GM21381 (cell line): ENCODE data around the gene EIF2B2.

ENCODE experiments used
- ATAC-seq: cut with Tn5 transposase; IDR thresholded peaks from one replicate; pipeline ENCODE4 v1.9.1; 2021; ENCODE audit warnings: mild to moderate bottlenecking, moderate library complexity; ENCODE audit not compliant: unreplicated experiment

Gene EIF2B2

DNA sequence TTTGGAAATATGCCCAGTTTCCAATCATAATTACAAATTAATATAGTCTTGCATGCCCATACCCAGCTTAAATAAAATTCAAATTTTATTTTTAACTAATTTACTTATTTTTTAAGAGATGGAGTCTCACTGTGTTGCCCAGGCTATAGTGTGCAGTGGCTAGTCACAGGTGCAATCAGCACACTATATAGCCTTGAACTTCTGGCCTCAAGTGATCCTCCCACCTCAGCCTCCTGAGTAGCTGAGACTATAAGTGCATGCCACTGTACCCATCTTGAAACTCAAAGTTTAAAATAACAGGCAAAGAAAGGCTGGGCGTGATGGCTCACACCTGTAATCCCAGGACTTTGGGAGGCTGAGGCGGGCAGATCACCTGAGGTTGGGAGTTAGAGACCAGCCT lies 38.2 kb downstream of the EIF2B2 start:
- ATAC-seq: no peak

DNA sequence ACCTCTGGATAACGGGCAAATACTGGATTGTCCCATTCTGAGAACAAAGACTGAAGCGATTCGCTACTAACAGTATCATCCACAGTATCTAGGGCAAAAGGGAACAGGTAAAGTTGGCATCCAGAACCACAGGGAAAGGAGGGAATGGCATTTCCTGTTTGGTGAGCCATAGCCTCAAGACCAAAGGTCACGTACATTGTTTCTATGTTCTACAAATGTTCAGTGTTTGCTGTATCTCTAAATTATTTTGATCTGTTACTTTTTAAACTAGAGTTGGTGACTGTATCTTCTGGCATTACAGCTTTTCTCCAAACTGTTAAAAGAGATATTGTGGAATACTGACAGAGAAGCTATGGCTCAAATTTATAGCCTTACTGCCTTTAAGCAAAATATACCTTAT lies 38.9 kb downstream of the EIF2B2 start:
- ATAC-seq: no peak

DNA sequence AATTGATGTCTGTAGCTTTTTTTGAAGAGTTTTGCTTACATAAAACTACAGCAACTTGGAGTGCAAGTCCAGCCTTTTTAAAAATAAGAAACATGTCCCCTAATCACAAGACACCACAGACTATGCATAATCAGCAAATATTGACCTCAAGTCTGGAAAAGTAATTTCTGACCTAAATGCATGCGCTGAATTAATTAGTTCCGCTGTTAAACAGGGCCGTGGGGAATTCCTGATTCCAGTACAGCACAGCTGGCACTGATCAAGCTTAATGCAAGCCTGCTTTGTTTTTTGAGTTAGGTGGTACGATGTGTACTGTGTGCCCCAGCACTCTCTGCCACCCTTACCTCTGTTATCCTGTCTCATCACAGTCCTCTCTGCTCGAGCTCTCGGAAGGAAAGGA lies 39.3 kb downstream of the EIF2B2 start:
- no peak for ATAC-seq

DNA sequence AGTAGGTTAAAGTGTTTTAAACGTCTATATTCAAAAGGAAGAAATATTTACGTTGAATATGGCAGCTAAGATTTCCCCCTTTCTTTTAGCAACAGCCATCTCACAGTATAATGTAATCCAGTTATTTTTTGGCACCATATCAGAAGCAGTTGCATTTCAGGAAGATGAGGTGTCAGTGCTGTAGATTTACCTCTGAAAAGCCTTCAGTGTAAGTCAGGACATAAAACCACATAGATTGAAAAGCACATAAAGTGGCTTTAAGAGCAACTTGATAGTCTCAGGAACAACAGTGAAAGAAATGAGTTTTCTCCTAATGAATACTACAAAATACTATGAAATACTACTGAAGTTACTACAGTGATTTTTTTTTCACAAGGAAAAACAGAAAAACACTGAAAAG lies 41.6 kb downstream of the EIF2B2 start:
- no peak for ATAC-seq

DNA sequence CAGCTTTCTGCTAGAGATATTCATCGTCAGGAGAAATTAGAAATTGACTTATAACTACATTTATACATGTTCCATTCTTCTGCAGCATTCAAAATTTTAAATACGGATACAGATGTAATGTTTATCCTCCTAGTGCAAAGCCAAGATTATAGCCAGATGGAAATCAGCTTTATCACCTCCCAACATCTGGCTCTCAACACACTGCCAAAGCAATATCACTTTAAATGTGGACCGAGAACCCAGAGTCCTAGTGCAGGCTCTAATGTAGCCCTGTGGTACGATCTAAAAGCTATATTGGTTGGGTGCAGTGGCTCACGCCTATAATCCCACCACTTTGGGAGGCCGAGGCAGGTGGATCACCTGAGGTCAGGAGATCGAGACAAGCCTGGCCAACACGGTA lies 42.0 kb downstream of the EIF2B2 start:
- ATAC-seq: no peak

DNA sequence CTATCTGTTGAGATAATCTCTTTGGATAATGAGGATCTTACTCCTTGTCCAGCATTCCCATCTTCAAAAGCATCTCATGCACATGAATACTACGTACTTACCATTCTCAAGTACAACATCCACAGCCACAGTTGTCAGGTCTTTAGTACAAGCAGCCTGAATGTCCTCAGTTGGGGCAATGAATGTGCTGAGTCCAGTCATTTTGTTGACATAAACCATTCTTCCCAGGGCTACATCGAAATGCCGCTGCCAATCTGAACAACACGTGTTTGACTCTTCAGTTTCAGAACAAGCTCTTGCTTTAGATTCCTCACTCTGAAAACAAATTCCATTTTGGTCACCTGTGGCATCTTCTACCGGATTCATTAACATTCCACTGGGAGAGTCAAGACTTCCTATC lies 43.6 kb downstream of the EIF2B2 start:
- no peak for ATAC-seq

DNA sequence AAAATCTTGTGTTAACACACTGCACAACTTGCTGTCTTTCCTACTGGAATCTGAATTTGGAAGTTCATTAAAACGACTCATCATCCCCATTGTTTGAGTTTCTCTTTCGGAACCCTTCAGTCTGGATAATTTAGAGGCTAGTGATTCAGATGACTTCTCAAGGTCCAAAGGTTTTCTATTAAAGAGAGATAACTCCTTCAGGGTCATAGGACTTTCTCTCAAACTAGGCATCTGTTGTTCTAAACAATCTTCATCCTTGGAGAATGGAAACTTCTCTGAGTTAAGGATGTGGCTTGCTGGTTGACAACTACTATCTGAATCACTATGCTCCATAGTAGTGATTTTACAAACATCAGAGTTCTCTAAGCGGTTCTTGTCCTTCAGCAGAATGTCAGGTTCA lies 44.2 kb downstream of the EIF2B2 start:
- ATAC-seq: no peak

DNA sequence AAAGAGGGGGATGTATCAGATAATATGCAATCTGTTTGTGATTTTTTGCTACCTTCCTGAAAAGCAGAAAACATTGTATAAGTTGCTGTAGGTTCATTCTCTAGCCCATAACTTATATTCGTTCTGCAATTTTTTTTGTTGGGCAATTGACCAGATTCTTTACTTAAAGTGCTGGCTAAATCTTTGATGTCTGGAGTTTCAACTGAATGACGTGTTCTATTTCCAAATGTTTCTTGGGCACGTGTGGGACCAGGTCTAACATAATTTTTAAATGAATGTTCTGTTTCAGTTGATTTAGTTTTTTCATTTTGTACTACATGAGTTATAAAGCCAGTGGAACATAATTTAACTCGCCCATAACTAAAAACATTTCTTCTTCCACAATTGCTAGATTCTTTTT lies 44.8 kb downstream of the EIF2B2 start:
- no peak for ATAC-seq

DNA sequence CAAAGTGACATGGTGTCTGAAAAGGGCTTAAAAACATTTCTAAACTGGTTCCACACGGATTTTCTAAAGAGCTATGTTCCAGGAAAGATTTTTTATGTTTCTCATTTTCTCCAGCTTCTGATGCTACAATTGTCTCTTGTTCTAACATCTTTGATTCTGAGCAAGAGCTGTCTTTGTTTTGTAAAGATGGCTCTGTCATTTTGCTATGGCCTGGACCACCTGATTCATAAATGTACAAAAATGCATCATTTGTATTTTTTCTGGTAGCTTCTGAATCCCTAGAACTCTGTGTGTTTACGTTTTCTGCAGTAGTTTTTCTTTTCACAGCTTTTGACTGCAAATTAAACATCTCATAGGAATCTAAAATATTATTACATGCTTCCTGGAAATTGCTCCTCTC lies 45.4 kb downstream of the EIF2B2 start:
- ATAC-seq: no peak

DNA sequence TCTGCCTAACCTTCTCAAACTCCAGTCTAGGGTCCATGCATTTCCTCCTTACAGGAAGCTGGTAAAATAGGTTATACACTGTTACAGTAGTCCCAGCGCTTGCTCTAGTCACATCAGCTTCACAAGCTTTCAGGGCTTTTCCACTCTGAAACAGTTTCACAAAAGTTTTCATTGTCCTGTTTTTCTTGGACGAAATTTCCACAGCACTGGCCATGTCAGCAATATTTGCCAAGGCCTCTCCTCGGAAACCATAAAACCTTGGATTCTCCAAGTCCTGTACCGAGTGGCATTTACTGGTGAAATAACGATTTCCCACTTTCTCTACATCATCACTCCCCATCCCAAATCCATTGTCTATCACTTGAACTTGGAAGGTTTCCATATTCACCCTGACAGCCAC lies 46.4 kb downstream of the EIF2B2 start:
- no peak for ATAC-seq

DNA sequence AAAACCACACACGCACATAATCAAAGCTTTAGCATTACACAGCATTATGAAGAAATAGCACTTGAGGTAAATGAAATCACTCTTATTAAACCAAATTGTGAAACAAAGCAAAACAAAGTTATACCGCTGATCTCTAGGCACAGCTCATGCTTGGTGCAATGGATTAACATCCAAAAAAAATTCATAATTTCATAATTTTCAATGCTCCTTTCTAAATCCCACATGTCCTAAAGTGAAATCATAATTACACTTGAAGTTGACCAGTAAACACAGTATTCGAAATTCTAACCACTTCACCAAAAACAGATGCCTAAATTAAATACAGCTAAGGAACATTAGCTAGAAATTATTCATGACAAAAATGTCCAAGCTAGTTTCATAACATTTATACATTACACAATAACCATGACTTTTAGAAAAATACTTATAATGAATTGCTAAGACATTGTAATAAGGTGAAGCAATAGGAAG lies 47.0 kb downstream of the EIF2B2 start:
- no peak for ATAC-seq

DNA sequence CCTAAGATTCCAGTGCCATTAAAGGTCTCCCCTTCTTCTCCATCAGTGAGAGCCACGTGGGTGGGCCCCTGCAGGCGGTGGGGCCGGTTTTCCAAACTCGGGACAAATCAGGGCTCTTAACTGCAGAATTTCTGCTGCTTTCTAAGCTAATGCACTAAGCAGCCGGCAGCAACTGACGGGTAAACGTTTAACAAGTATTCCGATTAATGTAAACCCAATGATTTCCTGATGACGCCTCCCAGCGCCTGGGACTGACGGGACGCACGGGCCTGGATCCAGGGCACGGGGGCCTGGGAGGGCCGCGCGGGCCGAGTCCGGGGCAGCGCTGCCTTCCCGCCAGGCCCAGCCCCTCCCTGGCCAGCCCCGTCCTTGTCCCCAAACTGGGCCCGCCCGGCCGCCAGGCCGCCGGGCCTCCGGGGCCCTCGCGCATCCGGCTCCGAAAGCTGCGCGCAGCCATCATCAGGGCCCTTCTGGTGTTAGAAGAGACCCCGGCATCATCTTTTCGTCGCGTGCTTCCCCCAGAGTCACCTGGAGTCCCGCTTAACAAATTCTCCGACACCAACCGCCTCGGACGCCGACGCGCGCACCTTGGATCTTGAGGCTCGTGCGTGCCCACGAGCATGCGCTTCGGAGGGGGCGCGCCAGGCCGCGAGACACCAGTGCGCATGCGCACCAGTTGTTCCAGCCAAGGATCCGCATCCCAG lies 48.3 kb downstream of the EIF2B2 start, which contains the start of gene MLH3:
Gene MLH3, minus strand, starts transcription at position 616 of the 704 bp plus-strand sequence. CDS start 1,812 bp downstream, outside the sequence.
- peak; percentile 80 for ATAC-seq

DNA sequence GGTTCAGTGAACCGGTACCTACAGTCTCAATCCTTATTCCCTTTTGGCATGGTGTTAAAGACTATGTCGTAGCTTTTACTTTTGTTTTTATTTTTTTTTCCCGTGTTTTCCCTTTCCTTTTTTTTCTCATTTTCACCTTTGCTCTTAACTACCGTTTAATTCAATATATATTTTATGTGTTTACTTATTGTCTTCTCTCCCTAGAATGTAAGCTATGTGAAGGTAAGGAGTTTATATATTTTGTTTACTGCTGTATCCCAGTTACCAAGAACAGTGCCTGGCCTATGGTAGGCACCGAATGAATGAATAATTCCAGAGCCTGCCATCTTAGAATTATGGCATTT lies 48.8 kb downstream of the EIF2B2 start:
- ATAC-seq: no peak

DNA sequence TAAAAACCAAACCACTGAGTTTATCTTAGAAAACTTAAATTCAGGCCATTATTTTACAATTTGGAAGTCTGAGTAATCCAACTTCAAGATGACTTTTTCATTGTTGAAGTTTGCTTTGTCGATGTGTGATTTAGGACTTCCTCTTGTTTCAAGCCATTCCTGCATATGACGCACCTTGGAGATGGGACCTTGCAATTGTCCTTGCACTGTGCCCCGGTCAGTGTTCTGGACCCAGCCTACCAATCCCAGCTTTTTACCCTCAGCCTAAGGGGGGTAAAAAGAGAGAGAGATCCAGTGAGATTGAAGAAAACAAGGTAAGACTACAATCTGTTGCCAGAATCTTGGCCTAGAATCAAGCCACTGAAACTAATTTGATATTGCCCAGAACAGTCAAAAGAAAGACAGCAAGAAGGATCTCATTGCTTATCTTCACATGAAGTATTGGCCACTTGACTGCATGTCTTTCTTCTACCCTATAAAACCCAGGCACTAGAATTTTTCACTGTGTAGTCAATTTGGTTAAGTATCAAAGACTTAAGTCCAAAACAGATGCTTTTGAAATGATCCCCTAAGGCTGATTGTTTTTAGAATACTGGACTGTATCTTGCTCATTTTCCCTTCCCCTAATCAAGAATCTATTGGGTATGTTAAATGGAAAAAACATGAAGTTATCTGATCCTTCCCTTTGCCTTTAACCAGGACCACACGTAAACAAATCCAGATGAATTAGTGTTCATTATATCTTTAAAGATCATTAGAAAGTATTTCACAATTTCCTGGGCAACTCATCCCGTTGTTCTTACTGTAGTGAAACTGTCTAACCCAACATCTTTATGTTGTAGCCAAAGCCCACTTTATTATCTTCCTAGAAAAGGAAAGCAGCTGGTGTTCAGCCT lies 50.9 kb downstream of the EIF2B2 start:
- no peak for ATAC-seq

DNA sequence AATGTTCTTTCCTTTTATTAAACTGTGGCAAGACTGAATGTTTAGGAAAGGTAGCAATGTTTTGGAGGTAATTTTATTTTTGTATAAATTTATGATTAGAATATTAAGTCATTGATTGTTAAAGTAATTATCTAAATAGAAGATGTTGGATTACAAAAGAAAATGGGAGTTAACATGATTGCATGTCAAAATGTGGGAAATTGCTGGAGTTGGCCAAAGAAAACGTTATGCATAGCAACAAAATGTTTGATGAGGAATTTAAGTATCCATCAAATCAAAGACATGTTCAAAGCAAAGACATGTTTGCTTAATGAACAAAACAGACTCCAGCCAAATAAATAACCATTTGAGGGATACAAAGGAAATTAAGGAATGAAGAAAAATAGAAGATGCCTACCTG lies 51.7 kb downstream of the EIF2B2 start:
- no peak for ATAC-seq

DNA sequence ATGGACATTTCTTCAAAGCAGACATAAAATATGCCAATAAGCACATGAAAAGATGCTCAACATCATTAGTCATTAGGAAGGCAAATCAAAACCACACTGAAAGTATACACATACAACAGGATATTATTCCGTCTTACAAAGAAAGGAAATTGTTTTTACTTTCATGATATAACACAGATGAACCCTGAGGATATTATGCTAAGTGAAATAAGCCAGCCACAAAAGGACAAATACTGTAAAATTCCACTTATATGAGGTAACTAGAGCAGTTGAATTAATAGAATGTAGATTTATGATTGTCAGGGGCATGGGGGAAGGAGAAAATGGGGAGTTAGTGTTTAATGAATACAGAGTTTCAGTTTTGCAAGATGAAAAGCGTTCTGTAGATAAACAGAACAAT lies 56.9 kb downstream of the EIF2B2 start:
- ATAC-seq: no peak

DNA sequence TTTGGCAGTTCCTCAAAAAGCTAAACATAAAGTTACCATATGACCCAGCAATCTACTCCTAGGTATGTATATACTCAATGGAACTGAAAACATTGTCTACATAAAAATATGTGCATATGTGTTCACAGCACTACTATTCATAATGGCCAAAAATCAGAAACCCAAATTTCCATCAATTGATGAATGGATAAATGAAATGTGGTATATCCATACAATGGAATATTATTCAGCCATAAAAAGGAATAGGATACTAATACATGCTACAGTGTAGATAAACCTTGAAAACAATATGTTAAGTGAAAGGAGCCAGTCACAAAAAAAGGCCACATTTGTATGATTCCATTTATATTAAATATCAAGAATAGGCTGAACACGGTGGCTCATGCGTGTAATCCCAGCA lies 57.7 kb downstream of the EIF2B2 start:
- no peak for ATAC-seq
